GM13976 (cell line): ENCODE measurements around the gene SNPH.

Source experiments
- DNase-seq: peaks from one replicate; pipeline ENCODE4 v3.0.0; 2012; ENCODE audit warnings: low spot score
- in situ Hi-C: fragments of 300-500 bp; cut with MboI; formaldehyde crosslinking; loops from one replicate; pipeline ENCODE4 v1.12.0; 2022; ENCODE audit warnings: low sequenced_read_pairs, mixed read lengths, inconsistent platforms; ENCODE audit not compliant: unreplicated experiment
- TF ChIP-seq, protein P1 (sequence below): IDR thresholded peaks from 2 replicates; pipeline ENCODE4 v1.5.1; 2012; ENCODE audit warnings: borderline replicate concordance, mild to moderate bottlenecking; ENCODE audit not compliant: insufficient read depth; ENCODE audit errors: extremely low read depth, missing control alignments, control extremely low read depth

SNPH gene

DNA sequence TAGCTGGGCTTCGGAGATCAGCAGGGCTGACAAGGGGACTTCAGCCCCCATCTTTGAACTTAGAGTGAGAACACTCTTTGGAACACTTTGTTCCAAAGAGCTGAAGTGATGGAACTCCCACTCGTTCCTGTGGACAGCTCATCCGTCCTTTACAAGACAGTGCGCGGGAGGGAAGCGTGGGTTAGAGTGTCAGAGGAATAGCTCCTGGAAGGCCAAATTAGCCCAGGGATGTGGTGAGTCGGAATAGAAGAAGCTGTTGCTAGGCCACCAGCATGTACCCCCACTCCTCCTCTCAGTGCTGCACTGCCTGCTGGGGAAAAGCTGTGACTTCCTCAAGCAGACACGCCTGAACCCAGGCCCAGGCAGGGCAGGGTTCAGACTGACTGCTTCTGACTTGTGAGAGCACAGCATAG, 61.2 kb downstream of the SNPH start:
- TF ChIP-seq, protein P1, sequence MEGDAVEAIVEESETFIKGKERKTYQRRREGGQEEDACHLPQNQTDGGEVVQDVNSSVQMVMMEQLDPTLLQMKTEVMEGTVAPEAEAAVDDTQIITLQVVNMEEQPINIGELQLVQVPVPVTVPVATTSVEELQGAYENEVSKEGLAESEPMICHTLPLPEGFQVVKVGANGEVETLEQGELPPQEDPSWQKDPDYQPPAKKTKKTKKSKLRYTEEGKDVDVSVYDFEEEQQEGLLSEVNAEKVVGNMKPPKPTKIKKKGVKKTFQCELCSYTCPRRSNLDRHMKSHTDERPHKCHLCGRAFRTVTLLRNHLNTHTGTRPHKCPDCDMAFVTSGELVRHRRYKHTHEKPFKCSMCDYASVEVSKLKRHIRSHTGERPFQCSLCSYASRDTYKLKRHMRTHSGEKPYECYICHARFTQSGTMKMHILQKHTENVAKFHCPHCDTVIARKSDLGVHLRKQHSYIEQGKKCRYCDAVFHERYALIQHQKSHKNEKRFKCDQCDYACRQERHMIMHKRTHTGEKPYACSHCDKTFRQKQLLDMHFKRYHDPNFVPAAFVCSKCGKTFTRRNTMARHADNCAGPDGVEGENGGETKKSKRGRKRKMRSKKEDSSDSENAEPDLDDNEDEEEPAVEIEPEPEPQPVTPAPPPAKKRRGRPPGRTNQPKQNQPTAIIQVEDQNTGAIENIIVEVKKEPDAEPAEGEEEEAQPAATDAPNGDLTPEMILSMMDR: no peak
- in situ Hi-C loops: no loop called here
- DNase-seq: no peak

DNA sequence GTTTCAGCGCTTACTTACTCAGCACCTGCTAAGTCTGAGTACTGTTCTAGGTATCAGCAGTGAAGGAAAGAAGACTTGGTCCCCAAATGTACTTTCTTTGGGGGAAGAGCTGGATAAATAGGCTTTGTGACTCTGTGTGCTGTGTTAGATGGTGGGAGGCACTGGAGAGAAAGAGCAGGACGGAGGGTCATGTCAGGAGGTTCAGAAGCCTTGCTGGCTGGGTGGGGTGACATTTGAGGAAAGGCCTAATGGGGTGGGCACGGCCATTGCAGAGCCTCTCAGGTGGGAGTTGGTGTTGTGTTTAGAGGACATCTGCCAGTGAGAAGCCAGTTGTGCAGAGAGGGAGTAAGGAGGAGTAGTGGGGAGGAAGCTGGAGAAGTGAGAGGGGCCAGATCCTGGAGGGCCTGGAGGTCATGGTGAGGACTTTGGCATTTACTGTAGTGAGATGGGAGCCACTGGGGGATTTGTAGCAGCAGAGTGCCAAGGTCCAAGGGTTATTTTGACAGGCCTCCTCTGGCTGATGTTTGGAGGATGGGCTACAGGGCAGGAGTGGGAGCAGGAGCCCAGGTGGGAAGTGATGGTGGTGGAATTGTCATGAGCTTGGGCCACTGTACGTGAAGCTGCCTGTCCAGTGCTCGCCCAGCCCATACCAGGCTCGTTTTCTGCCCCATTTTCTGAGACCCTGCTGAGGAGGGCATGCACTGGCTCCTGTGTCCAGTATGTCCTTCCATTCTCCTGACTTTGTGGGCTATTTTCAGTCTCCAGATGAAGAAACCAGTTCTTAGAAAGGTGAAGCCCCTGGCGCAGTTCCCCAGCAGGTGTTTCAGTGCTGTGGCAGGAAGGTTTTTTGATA, 62.0 kb downstream of the SNPH start:
- TF ChIP-seq, protein P1: no peak
- in situ Hi-C loops: no loop called here
- DNase-seq: no peak

DNA sequence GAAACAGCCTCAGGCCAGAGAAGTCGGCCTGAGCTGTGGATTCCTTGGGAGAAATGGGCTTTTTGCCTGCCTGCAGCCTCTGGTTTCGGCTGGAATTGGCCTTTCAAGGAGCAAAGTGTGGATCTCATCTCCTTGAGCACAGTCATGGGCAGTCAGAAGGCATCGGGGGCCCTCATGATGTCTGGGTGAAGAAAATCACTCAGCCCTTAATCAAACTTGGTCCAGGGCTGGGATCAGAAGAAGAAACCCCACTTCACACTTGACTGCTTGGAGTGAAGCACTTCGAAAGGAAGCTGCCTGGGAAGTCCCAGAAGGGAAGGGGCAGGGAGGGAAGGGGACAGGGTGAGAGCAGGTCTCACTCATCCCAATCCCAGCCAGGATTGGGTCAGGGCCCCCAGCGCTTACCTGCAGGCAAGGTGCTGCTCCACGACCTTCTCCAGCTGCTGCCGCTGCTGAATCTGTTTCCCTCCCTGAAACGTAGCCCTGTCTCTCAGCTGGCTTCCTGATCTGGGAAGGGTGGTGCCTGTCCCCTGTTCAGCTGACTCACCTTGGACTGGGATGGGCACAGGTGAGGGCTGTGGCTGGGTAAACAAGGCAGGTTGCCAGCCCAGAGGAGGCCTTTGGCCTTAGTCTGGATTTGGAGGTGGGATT, 62.7 kb downstream of the SNPH start, which contains the start of gene SDCBP2:
Gene SDCBP2 (minus strand): TSS at position 460 of the 651 bp plus-strand sequence. CDS start 8,723 bp downstream, outside the sequence.
- no peak for DNase-seq

GRCh38 chr20:1330075-1330830, 64.2 kb downstream of the SNPH start:
- TF ChIP-seq, protein P1: no peak

More for the DNA sequence above, 62.7 kb downstream of the SNPH start, which contains the start of gene SDCBP2:
- TF ChIP-seq, protein P1: no peak
- in situ Hi-C loops: no loop called here

DNA sequence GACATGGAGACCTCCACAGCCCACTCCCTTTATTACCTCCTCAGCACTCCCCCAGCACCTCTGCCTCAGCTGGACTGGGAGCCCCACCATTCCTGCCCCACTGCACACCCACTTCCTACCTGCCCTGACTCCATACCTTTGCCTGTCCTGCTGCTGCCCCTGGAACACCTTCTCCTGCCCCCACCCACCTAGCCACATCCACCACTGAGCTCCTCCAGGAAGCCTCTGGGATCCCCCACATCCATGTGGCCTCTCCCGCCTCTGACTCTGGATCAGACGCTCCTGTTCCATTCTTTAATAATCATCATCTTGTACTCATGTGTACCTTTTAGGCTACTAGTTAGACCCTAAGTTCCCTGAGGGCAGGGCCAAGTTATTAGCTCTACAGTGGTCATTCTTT, 65.0 kb downstream of the SNPH start:
- in situ Hi-C loops: no loop called here
- DNase-seq: no peak
- TF ChIP-seq, protein P1: no peak

More at GRCh38 chr20:1330075-1330830, 64.2 kb downstream of the SNPH start:
- no peak for DNase-seq
- in situ Hi-C loops: no loop called here

- TF ChIP-seq, protein P1: no peak
- DNase-seq: no peak
- in situ Hi-C loops: no loop called here
These were observed 65.8 kb downstream of the SNPH start for GRCh38 chr20:1331801-1332453.
